ENCODE measurements around the gene MBP. TPM values are rescaled to one million over a fixed set of nuclear protein-coding genes. Genes with fewer than 3 reads are reported as not detected.

The MBP gene
- total RNA-seq, 1 donor from 2014 or later: 9.7 TPM

DNA sequence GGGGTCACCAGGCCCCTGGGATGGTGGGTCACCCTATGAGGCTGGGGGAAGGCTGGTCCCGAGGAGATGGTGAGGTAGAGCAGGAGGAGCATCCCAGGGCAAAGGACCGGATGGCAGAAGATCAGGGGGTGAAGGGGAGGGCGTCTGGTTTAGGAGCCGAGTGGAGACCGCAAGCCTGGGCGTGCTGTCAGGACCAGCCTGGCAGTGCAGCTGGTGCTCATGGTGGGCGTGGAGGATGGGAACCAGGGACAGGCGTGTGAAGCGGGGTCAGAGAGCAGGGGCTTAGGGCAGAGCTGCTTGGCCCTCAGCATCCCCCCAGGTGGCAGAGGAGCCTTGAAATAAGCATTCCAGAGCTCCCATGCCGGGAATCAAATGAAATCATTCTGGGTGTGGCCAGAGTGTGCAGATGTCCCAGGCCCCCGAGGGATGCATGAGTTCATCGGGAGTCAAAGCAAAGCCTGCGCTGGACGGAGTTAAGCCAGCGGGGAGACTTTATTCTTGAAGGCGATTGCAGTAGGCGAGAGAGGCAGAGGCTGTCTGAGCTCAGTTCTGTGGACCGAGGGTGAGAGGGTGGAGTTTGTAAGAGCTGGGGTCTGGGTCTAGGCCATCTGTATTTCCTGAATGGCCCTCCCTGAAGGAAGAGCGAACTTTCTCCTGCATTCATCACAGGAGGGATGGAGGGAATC lies 33.1 kb upstream of the MBP start:
- DNase-seq (ENCODE audit: low spot score): no peak
- TF ChIP-seq, protein P1, sequence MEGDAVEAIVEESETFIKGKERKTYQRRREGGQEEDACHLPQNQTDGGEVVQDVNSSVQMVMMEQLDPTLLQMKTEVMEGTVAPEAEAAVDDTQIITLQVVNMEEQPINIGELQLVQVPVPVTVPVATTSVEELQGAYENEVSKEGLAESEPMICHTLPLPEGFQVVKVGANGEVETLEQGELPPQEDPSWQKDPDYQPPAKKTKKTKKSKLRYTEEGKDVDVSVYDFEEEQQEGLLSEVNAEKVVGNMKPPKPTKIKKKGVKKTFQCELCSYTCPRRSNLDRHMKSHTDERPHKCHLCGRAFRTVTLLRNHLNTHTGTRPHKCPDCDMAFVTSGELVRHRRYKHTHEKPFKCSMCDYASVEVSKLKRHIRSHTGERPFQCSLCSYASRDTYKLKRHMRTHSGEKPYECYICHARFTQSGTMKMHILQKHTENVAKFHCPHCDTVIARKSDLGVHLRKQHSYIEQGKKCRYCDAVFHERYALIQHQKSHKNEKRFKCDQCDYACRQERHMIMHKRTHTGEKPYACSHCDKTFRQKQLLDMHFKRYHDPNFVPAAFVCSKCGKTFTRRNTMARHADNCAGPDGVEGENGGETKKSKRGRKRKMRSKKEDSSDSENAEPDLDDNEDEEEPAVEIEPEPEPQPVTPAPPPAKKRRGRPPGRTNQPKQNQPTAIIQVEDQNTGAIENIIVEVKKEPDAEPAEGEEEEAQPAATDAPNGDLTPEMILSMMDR (IDR thresholded peaks at IDR 0.05; ENCODE audit: unreplicated experiment): no peak
- Mint-ChIP-seq H3K9me3 (ENCODE audit: unreplicated experiment) (no peaks in the 10 kb centered on the region), H3K27me3 (ENCODE audit: unreplicated experiment) (no peaks in the 10 kb centered on the region), H3K27ac (ENCODE audit: unreplicated experiment) (no peak overlapping the region), H3K36me3 (ENCODE audit: low read depth, unreplicated experiment) (no peaks in the 10 kb centered on the region), H3K4me3 (ENCODE audit: unreplicated experiment) (no peak overlapping the region), H3K4me1 (ENCODE audit: unreplicated experiment) (peaks cover 8% of the 10 kb centered on the region)

DNA sequence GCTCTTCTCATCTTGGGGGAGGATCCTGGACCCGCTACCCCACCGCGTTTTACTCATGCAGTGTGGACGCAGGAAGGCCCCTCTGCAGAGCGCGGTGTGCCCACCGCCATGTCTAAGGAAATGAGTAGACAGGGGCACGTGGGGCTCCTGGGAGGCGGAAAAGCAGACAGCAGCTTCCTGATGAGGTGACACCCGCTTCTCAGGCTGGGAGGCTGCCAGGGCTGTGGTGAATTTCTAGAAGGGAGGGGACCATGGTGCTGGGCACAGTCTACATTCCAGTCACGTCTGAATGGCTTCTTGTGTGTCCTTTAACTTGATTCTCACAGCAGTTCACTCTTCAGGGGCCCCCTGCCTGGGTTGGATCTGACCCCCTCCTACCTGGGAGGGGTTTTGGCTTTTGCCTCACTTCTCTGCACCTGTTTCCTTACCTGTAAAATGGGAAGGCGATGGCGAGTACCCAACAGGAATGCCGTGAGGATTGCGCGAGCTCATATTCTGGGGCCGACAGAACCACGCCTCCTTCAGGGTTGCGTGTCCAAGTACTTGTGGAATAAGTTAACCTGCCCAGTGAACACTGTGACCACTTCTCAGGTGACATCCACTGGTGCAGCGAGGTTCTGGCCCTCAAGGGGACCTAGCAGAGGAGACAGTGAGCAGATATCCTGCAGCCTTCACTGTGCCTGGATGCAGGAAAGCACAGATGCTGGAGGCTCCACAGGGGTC lies 32.3 kb upstream of the MBP start:
- no peaks in the 10 kb centered on the region for H3K36me3 Mint-ChIP-seq (ENCODE audit: low read depth, unreplicated experiment)
- H3K4me1 Mint-ChIP-seq (ENCODE audit: unreplicated experiment): peaks cover 10% of the 10 kb centered on the region
- no peak for DNase-seq (ENCODE audit: low spot score)
- H3K27ac Mint-ChIP-seq (ENCODE audit: unreplicated experiment): no peak overlapping the region
- H3K27me3 Mint-ChIP-seq (ENCODE audit: unreplicated experiment): no peaks in the 10 kb centered on the region
- TF ChIP-seq, protein P1 (IDR thresholded peaks at IDR 0.05; ENCODE audit: unreplicated experiment): no peak
- no peaks in the 10 kb centered on the region for H3K9me3 Mint-ChIP-seq (ENCODE audit: unreplicated experiment)
- no peak overlapping the region for H3K4me3 Mint-ChIP-seq (ENCODE audit: unreplicated experiment)

DNA sequence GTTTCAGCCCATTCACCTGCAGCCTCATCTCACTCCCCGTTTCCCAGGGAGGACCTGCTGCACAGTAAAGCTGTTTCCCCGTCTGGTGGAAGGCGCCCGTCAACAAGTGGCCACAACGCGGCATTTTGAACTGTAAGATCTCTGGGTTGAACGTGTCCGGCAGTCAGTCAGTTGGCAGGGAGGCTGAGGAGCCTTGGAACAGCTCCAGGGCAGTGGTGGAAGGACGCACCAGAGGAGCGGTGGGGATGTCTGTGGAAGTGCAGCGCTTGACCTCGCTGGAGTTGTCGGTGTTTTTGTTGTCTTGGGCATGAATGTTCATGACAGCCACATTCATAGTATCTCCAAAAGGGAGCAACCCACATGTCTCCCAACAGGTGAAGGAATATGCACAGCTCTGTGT lies 31.4 kb upstream of the MBP start:
- Mint-ChIP-seq H3K36me3 (ENCODE audit: low read depth, unreplicated experiment) (no peaks in the 10 kb centered on the region), H3K4me3 (ENCODE audit: unreplicated experiment) (no peak overlapping the region), H3K27me3 (ENCODE audit: unreplicated experiment) (no peaks in the 10 kb centered on the region), H3K9me3 (ENCODE audit: unreplicated experiment) (no peaks in the 10 kb centered on the region), H3K27ac (ENCODE audit: unreplicated experiment) (no peak overlapping the region), H3K4me1 (ENCODE audit: unreplicated experiment) (peaks cover 10% of the 10 kb centered on the region)
- TF ChIP-seq, protein P1 (IDR thresholded peaks at IDR 0.05; ENCODE audit: unreplicated experiment): no peak
- DNase-seq (ENCODE audit: low spot score): no peak

DNA sequence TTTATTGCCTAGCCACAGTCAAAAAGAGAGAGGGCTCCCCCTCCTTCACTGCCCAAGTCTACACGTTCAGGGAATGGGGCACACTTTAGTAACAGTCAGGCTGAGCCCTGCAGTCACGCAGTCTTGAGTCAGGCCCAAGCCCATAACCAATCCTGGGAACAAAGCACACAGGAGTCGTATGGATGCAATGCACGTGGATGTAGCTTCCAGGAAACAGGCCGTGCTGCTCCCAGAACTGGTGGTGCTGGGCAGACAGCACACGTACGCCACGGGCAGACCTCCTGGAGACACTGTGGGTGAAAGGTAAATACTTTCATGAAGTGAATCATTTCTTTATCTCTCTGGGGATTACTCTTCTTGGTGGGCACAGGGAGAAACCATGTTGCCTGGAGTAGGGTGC lies 30.0 kb upstream of the MBP start:
- TF ChIP-seq, protein P1 (IDR thresholded peaks at IDR 0.05; ENCODE audit: unreplicated experiment): no peak
- Mint-ChIP-seq H3K36me3 (ENCODE audit: low read depth, unreplicated experiment) (no peaks in the 10 kb centered on the region), H3K4me1 (ENCODE audit: unreplicated experiment) (peaks cover 10% of the 10 kb centered on the region), H3K27me3 (ENCODE audit: unreplicated experiment) (no peaks in the 10 kb centered on the region), H3K9me3 (ENCODE audit: unreplicated experiment) (no peaks in the 10 kb centered on the region), H3K4me3 (ENCODE audit: unreplicated experiment) (no peak overlapping the region), H3K27ac (ENCODE audit: unreplicated experiment) (no peak overlapping the region)
- no peak for DNase-seq (ENCODE audit: low spot score)

DNA sequence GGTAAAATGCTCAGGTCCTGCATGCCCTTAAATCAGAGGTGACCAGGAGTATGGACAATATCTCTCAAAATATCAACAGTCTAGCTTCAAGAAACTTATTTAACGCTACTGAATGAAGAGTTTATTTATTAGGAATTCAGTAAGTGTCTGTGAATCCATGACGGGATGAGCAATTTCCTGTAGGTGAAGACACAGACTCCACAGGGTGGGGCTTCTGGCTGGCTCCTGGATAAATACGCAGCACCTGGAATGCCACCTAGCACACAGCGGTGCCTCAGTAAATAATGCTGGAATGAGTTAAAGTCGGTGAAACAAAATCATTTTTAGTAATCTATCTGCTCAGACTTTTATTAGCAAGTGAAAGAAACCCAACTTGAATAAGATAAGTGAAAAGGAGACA lies 29.4 kb upstream of the MBP start:
- Mint-ChIP-seq H3K9me3 (ENCODE audit: unreplicated experiment) (no peaks in the 10 kb centered on the region), H3K36me3 (ENCODE audit: low read depth, unreplicated experiment) (no peaks in the 10 kb centered on the region), H3K27me3 (ENCODE audit: unreplicated experiment) (no peaks in the 10 kb centered on the region)

More for the DNA sequence above, 29.4 kb upstream of the MBP start:
- Mint-ChIP-seq H3K4me3 (ENCODE audit: unreplicated experiment) (no peak overlapping the region), H3K27ac (ENCODE audit: unreplicated experiment) (no peak overlapping the region), H3K4me1 (ENCODE audit: unreplicated experiment) (peaks cover 10% of the 10 kb centered on the region)
- DNase-seq (ENCODE audit: low spot score): no peak
- TF ChIP-seq, protein P1 (IDR thresholded peaks at IDR 0.05; ENCODE audit: unreplicated experiment): no peak
